GM21367 (cell line): ENCODE measurements around the gene CSNK1G2.

ENCODE experiments used
- ATAC-seq: cut with Tn5 transposase; IDR thresholded peaks from one replicate; pipeline ENCODE4 v1.9.1; 2021; ENCODE audit not compliant: unreplicated experiment

Gene CSNK1G2

GRCh38 chr19:1941146-1942077 is at the start of gene CSNK1G2:
CSNK1G2 (plus strand) TSS chr19:1941172; CDS start chr19:1969773, 28,601 bp downstream.
- no peak for ATAC-seq

GRCh38 chr19:1893791-1894190 is 47.2 kb upstream of the CSNK1G2 start:
- no peak for ATAC-seq

GRCh38 chr19:1896508-1896907 is 44.5 kb upstream of the CSNK1G2 start:
- ATAC-seq: no peak

GRCh38 chr19:1901940-1902404 is 39.0 kb upstream of the CSNK1G2 start:
- ATAC-seq: no peak

- no peak for ATAC-seq
Measured at GRCh38 chr19:1902923-1903322, 38.0 kb upstream of the CSNK1G2 start.

DNA sequence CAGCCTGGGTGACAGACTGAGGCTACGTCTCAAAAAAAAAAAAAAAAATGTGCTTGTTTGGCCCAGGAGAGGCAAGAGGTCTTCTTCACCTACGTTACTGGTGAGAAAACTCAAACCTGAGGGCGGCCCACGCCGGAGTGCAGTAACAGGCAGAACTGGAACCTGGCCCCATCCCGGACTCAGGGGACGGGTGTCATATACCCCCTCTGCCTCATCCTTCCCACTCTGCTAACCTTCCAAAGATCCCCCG is 36.2 kb upstream of the CSNK1G2 start:
- ATAC-seq: no peak

- ATAC-seq: peak; percentile 69
Measured at GRCh38 chr19:1905110-1905862, 35.7 kb upstream of the CSNK1G2 start, which contains the start of the genes ADAT3 and SCAMP4. ADAT3 (plus strand) TSS chr19:1905399; CDS start chr19:1912048, 6,649 bp downstream. SCAMP4 (plus strand) TSS chr19:1905399; CDS start chr19:1915020, 9,621 bp downstream.

DNA sequence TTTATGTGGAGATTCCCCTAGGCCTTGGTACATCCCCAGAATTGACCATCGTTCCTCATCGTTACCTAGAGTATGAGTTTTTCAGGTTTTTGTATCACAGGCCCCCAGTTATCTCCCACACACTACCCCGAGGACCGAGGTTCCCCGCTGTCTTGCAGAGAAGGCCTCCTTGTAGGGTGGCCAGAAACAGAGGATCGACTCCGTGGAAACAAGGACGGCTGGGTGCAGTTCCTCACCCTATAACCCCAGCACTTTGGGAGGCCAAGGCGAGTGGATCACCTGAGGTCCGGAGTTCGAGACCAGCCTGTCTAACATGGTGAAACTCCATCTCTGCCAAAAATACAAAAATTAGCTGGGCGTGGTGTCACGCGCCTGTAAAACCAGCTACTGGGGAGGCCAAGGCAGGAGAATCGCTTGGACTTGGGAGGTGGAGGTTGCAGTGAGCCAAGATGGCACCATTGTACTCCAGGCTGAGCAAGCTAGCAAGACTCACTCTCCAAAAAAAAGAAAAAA is 35.1 kb upstream of the CSNK1G2 start:
- no peak for ATAC-seq

DNA sequence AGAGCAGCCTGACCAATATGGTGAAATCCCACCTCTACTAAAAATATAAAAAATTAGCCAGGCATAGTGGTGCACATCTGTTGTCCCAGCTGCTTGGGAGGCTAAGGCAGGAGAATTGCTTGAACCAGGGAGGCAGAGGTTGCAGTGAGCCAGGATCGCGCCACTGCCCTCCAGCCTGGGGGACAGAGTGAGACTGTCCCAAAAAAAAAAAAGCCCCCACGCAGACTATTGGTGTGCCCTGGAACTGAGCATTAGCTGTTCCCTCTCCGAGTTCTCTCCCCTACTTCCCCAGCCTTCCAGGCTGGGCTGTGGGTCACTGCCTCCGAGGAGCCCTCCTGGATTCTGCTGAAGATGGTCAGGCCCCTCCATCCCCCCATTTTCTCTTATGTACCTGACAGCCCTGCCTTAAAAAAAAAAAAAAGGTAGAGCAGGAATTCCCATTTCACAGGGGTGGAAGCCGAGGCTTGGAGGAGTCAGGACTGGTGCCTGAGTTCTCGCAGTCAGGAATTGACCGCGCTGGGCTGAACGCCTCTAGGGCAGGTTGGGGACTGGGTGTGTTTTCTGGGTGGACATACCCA is 33.9 kb upstream of the CSNK1G2 start:
- no peak for ATAC-seq

- no peak for ATAC-seq
Measured at GRCh38 chr19:1907563-1908363, 33.2 kb upstream of the CSNK1G2 start.

GRCh38 chr19:1908364-1908678 is 32.7 kb upstream of the CSNK1G2 start:
- no peak for ATAC-seq

- ATAC-seq: no peak
Measured at GRCh38 chr19:1909761-1910080, 31.3 kb upstream of the CSNK1G2 start.

DNA sequence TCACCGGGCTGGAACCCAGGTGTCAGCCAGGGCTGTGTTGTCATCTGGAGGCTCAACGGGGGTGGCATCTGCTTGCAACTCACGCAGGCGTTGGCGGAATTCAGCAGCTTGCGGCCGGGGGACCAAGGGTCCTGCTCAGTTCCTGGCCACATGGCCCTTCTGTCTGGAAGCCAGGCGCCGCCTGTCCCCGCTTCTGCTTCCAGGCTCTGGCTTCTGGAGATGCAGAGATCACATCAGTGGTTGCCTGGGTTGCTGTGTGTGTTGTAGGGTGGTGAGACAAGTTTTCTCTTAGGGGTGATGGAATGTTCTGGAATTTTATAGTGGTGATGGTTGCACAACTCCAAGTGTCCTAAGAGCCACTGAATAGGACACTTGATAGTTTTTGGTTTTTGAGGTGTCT is 30.8 kb upstream of the CSNK1G2 start:
- ATAC-seq: no peak

- no peak for ATAC-seq
Measured at GRCh38 chr19:1911098-1911497, 29.9 kb upstream of the CSNK1G2 start.

GRCh38 chr19:1911995-1912394 is 29.0 kb upstream of the CSNK1G2 start:
- no peak for ATAC-seq

DNA sequence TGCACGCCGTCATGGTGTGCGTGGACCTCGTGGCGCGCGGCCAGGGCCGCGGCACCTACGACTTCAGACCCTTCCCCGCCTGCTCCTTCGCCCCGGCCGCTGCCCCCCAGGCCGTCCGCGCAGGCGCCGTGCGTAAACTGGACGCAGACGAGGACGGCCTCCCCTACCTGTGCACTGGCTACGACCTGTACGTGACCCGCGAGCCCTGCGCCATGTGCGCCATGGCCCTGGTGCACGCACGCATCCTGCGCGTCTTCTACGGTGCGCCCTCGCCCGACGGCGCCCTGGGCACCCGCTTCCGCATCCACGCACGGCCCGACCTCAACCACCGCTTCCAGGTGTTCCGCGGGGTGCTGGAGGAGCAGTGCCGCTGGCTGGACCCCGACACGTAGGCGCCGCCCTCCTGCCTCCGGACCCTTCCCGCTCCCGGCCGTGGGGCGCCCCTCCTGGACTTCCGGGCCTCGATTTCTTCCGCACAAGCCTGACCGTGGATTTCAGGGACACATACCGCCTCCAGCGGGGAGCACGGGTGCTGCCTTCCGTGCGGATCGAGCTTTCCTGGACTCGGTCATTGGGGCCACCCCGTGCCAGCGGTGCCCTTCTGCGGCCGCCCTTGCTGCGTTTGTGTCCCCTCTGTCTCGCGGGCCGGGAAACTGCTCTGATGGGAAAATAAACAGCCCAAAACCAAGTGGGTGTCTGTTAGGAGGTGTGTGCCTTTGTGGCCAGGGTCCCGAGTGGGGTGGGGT is 28.0 kb upstream of the CSNK1G2 start:
- ATAC-seq: no peak

- no peak for ATAC-seq
Measured at GRCh38 chr19:1913781-1914577, 27.0 kb upstream of the CSNK1G2 start.

GRCh38 chr19:1914826-1915341 is 26.1 kb upstream of the CSNK1G2 start:
- no peak for ATAC-seq

- no peak for ATAC-seq
Measured at GRCh38 chr19:1917146-1917545, 23.8 kb upstream of the CSNK1G2 start.
